Thyroid gland (tissue), 4 donors: ENCODE measurements around the gene PGRMC2. TPM values are rescaled to one million over a fixed set of nuclear protein-coding genes. Genes with fewer than 3 reads are reported as not detected.

Experiments used
- DNase-seq, 2 donors: peaks; one replicate each; pipeline ENCODE4 v3.0.0-alpha.2; 2019
- H3K27ac ChIP-seq, 3 donors: fragments of 200-600 bp; sonication (generic); 1 replicate in 2 of 3; 2 replicates in 1 of 3; pipeline ENCODE4 v1.5.1; 2016 to 2019; ENCODE audit warnings: mild to moderate bottlenecking in 1 of 3, moderate library complexity in 1 of 3
- H3K27me3 ChIP-seq: fragments of 200-600 bp; sonication (generic); one replicate; pipeline ENCODE4 v1.5.1; 2019
- H3K36me3 ChIP-seq, 2 donors: fragments of 200-600 bp; sonication (generic); one replicate each; pipeline ENCODE4 v1.5.1; 2016 to 2019
- H3K4me1 ChIP-seq, 2 donors: fragments of 200-600 bp; sonication (generic); one replicate each; pipeline ENCODE4 v1.5.1; 2017 to 2019
- H3K4me3 ChIP-seq, 3 donors: fragments of 200-600 bp; sonication (generic); replicated peaks in 1 of 3; 1 replicate in 2 of 3; 2 replicates in 1 of 3; pipeline ENCODE4 v1.5.1; 2016; ENCODE audit warnings: mild to moderate bottlenecking in 1 of 3
- H3K9me3 ChIP-seq: fragments of 200-600 bp; sonication (generic); one replicate; pipeline ENCODE4 v1.5.1; 2017
- POLR2A ChIP-seq, 2 donors: fragments of 450-650 bp; IDR thresholded peaks; one replicate each; pipeline ENCODE4 v1.6.1; 2017; ENCODE audit warnings: antibody characterized with exemption in 2 of 2, mild to moderate bottlenecking in 2 of 2, moderate library complexity in 1 of 2
- WGBS, 2 donors: methylation state at CpG; one replicate each; pipeline ENCODE4 v1.1.5; 2017; 5-methylcytosine and 5-hydroxymethylcytosine counted together
- intact Hi-C: fragments of 100-400 bp; cut with DNase I; formaldehyde crosslinking; loops from one replicate; pipeline ENCODE4 v1.15.1; 2023
- total RNA-seq, 4 donors: library from RNA; depleted of rRNA; stranded (reverse); fragments of >200 nt; gene quantifications; one replicate each; pipeline ENCODE4 v1.2.3, GENCODE V29; 2016
- TF ChIP-seq, protein P1 (sequence below), 6 experiments: fragments of 200-600 bp in 3 of 6; fragments of 450-650 bp in 3 of 6; sonication (generic) in 3 of 6; IDR thresholded peaks; one replicate each; pipeline ENCODE4 v1.5.1; 2016 to 2019; ENCODE audit warnings: antibody characterized with exemption in 6 of 6, mild to moderate bottlenecking in 2 of 6, inconsistent platforms in 1 of 6, moderate library complexity in 1 of 6

PGRMC2 gene, protein sequence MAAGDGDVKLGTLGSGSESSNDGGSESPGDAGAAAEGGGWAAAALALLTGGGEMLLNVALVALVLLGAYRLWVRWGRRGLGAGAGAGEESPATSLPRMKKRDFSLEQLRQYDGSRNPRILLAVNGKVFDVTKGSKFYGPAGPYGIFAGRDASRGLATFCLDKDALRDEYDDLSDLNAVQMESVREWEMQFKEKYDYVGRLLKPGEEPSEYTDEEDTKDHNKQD
- 10 to 100 TPM; 46.5 to 68.9 (median 50.2) TPM for total RNA-seq

DNA sequence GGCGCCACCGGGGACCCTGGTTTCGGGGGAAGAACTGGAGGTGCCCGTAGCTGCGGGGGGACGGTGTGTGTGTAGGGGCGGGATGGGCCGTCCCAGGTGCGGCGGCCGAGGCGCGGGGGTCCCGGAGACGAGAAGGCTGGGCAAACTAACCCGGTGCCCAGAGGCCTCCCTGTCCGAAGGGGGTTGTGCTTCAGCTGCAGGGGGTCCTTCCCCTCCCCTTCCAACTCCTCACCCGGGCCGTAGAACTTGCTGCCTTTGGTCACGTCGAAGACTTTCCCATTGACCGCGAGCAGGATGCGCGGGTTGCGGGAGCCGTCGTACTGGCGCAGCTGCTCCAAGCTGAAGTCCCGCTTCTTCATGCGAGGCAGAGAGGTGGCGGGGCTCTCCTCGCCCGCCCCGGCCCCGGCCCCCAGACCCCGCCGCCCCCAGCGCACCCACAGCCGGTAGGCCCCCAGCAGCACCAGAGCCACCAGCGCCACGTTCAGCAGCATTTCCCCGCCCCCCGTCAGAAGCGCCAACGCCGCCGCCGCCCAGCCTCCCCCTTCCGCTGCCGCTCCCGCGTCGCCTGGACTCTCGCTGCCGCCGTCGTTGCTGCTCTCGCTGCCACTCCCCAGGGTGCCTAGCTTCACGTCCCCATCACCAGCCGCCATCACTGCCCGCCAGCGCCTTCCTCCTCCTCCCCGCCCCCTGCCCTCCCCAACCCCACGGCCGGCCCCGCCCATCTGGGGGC is at the start of gene PGRMC2:
PGRMC2 (minus strand) TSS at position 673 of the 730 bp plus-strand sequence; CDS start at position 650, 23 bp downstream.
- H3K4me3 ChIP-seq: peak within 1 kb of the TSS; percentile 27 to 83 (median 78)
- intact Hi-C loops: no loop called here
- DNase-seq: peak in 1 of 2 donors; percentile 38
- WGBS, 2 donors: 0 to 2% methylated on average over 17 to 33 of the region's 67 CpGs
- peak; percentile 23 to 76 for TF ChIP-seq POLR2A (IDR thresholded peaks at IDR 0.05)
- TF ChIP-seq, protein P1, sequence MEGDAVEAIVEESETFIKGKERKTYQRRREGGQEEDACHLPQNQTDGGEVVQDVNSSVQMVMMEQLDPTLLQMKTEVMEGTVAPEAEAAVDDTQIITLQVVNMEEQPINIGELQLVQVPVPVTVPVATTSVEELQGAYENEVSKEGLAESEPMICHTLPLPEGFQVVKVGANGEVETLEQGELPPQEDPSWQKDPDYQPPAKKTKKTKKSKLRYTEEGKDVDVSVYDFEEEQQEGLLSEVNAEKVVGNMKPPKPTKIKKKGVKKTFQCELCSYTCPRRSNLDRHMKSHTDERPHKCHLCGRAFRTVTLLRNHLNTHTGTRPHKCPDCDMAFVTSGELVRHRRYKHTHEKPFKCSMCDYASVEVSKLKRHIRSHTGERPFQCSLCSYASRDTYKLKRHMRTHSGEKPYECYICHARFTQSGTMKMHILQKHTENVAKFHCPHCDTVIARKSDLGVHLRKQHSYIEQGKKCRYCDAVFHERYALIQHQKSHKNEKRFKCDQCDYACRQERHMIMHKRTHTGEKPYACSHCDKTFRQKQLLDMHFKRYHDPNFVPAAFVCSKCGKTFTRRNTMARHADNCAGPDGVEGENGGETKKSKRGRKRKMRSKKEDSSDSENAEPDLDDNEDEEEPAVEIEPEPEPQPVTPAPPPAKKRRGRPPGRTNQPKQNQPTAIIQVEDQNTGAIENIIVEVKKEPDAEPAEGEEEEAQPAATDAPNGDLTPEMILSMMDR (IDR thresholded peaks at IDR 0.05): no peak
- no peaks in the 10 kb centered on the region for H3K9me3 ChIP-seq
- H3K27ac ChIP-seq: peak within 1 kb of the TSS; percentile 81 to 94 (median 89)
- H3K36me3 ChIP-seq: no peaks in the 10 kb centered on the region
- H3K27me3 ChIP-seq: no peaks in the 10 kb centered on the region
- H3K4me1 ChIP-seq: peaks cover 8 to 25% of the 10 kb centered on the region in 2 donors

DNA sequence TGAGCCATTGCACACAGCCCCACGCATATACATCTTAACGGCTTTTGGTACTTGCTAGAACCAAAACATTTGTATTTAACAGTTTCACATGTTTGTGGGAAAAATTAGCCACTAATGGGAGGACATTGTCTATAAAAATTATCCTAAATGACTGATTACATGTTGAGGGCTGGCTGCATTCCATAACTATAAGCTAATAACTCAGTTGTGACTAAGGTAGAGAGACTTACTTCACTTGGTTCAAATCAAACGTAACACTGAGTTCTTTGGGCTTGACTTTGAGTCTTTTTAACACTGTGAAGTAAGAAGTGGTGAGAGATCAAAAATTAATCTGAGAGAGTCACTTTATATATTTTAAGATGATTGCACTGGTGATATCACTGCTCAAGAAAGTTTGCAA is 47.9 kb upstream of the PGRMC2 start:
- WGBS, 2 donors: 94 to 98% methylated on average over 3 of the region's 3 CpGs
- no peak for DNase-seq
- no peak overlapping the region for H3K27ac ChIP-seq
- TF ChIP-seq, protein P1 (IDR thresholded peaks at IDR 0.05): no peak
- no peak for TF ChIP-seq POLR2A (IDR thresholded peaks at IDR 0.05)
- no peaks in the 10 kb centered on the region for H3K36me3 ChIP-seq
- no peaks in the 10 kb centered on the region for H3K27me3 ChIP-seq
- intact Hi-C loops: no loop called here
- H3K4me3 ChIP-seq: no peak overlapping the region
- no peaks in the 10 kb centered on the region for H3K9me3 ChIP-seq
- H3K4me1 ChIP-seq: peaks cover 0 to 5% of the 10 kb centered on the region in 2 donors

DNA sequence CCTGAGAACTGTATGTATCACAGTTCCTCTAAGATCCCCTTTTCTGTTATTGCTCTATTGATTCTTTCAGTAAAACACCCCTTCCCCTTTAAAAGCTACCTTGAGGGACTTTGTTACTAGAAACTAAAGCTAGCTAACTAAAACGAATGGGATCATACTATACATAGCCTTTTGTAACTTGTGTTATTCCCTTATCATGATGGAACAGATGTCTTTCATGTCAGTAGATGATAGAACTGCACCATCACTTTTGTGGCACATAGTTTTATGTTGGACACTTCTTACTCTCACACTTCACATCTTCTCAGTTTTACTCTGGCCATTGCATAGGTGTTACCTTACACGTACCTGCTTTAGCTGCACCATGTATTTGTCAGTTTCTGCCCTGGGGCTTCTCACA is 46.6 kb upstream of the PGRMC2 start:
- Histone ChIP-seq H3K4me3 (no peak overlapping the region), H3K9me3 (no peaks in the 10 kb centered on the region), H3K27ac (no peak overlapping the region), H3K36me3 (no peaks in the 10 kb centered on the region), H3K27me3 (no peaks in the 10 kb centered on the region), H3K4me1 (peaks cover 0 to 5% of the 10 kb centered on the region in 2 donors)
- DNase-seq: no peak
- intact Hi-C loops: no loop called here
- 86 to 92% methylated on average over 2 of the region's 2 CpGs for WGBS, 2 donors
- TF ChIP-seq, protein P1 (IDR thresholded peaks at IDR 0.05): no peak
- TF ChIP-seq POLR2A (IDR thresholded peaks at IDR 0.05): no peak

DNA sequence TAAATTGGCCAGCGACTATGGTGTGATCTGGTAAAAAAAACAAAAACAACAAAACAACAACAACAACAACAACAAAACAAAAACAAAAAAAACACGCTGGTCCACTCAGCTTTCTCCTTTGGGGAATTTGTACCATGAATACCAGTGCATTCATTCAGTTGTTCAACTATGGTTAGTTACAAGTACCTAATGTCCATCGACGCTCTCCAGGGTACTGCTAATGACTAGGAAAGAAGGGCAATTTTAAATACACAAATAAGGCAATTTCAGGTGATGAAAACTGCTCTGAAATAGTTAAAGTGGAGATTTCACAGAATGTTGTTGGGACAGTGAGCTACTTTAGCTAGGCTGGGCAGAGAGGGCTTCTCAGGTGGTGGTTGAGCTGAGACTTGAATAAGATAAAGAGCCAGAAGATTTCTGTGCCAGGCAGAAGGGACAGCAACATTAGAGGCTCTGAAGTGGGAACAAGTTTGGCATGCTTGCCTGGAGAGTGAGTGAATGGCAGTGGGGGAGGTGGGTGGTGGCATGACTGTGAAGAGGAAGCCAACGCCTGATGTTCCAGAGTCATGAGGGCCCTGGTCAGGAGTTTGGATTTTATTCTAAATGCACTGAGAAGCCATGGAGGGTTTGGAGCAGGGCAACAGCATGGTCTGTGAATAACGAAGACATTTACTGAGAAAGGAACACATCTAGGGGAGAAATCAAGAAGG is 45.9 kb upstream of the PGRMC2 start:
- Histone ChIP-seq H3K36me3 (no peaks in the 10 kb centered on the region), H3K4me3 (no peak overlapping the region), H3K4me1 (peaks cover 0 to 5% of the 10 kb centered on the region in 2 donors), H3K27me3 (no peaks in the 10 kb centered on the region), H3K27ac (no peak overlapping the region), H3K9me3 (no peaks in the 10 kb centered on the region)
- 74 to 76% methylated on average over 6 of the region's 6 CpGs for WGBS, 2 donors
- DNase-seq: peak; percentile 74 to 77
- intact Hi-C loops: no loop called here
- TF ChIP-seq, protein P1 (IDR thresholded peaks at IDR 0.05): no peak
- TF ChIP-seq POLR2A (IDR thresholded peaks at IDR 0.05): no peak
